Type B pancreatic cell (in vitro differentiated cells): ENCODE data around the gene GIPC2. TPM values are rescaled to one million over a fixed set of nuclear protein-coding genes. Genes with fewer than 3 reads are reported as not detected.
A peak's percentile ranks its signal among the peaks of the same experiment; 100 is the strongest.

Source experiments
- DNase-seq: peaks from one replicate; pipeline ENCODE4 v3.0.0; 2021; ENCODE audit warnings: mixed read lengths; ENCODE audit not compliant: unreplicated experiment; ENCODE audit errors: extremely low spot score
- H3K27ac Mint-ChIP-seq: 2 replicates; pipeline ENCODE4 v1.8.0; 2021; ENCODE audit warnings: mild to moderate bottlenecking, mixed read lengths
- H3K27me3 Mint-ChIP-seq: 2 replicates; pipeline ENCODE4 v1.8.0; 2021; ENCODE audit warnings: mixed read lengths
- H3K36me3 Mint-ChIP-seq: 2 replicates; pipeline ENCODE4 v1.8.0; 2021; ENCODE audit warnings: mixed read lengths
- H3K4me1 Mint-ChIP-seq: one replicate; pipeline ENCODE4 v1.8.0; 2021; ENCODE audit warnings: mixed read lengths; ENCODE audit not compliant: unreplicated experiment
- H3K4me3 Mint-ChIP-seq: 2 replicates; pipeline ENCODE4 v1.8.0; 2021; ENCODE audit warnings: mild to moderate bottlenecking, mixed read lengths
- H3K9me3 Mint-ChIP-seq: 2 replicates; pipeline ENCODE4 v1.8.0; 2021; ENCODE audit warnings: mixed read lengths
- CTCF ChIP-seq: fragments of 200-600 bp; sonication (generic); conservative IDR thresholded peaks from 2 replicates; pipeline ENCODE4 v1.5.0; 2021; ENCODE audit warnings: antibody characterized with exemption, mild to moderate bottlenecking
- total RNA-seq: library from RNA; stranded (reverse); gene quantifications from 2 replicates; pipeline ENCODE4 v1.2.1, GENCODE V29; 2021; ENCODE audit warnings: low replicate concordance

The GIPC2 gene
- total RNA-seq, 1 donor from 2014 or later: 2.9 TPM

DNA sequence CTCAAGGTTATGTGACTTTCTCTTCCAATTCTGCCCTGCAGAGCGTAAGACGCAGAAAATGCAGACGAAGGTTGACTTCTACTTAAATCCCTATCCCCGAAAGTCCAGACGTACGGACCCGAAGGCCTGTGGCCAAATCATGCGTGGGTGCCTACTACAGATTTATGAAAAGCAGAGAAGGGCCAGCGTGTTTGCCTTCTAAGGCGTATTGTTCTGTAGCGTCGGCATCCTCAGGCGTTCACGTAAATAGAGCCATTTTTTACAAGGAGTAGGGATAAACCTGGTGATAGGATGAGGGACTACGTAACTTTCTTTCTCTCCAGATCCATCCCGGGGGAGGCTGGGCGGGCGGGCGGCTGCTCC, 222 bp upstream of the GIPC2 start:
- no peaks in the 10 kb centered on the region for H3K9me3 Mint-ChIP-seq
- peak overlapping the region; percentile 77 for H3K4me3 Mint-ChIP-seq
- peaks cover 57% of the 10 kb centered on the region for H3K27me3 Mint-ChIP-seq
- peak overlapping the region; percentile 57 for H3K27ac Mint-ChIP-seq
- peaks cover 13% of the 10 kb centered on the region for H3K4me1 Mint-ChIP-seq
- H3K36me3 Mint-ChIP-seq: no peaks in the 10 kb centered on the region
- DNase-seq: no peak
- TF ChIP-seq CTCF: no peak

DNA sequence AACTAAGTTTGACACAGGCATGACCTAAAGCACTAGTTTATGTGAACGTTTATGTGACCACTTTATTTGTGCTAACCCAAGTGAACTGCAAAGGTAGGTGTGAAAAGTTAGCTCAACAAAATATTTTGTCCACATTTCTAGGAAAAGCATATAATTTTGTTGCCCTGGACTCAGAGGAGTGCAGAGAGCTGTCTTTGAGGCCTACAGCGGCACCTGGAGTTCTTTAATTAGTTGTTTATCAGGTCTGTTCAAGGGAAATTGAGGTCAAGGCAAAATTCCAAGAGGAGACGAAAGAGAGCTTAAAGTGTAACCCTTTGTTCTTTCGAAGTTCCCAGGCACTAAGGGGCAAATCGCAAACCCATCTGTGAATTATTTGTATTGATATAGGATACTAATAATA, 1.3 kb downstream of the GIPC2 start:
- peaks cover 57% of the 10 kb centered on the region for H3K27me3 Mint-ChIP-seq
- no peak for DNase-seq
- H3K4me1 Mint-ChIP-seq: peaks cover 13% of the 10 kb centered on the region
- TF ChIP-seq CTCF: no peak
- H3K9me3 Mint-ChIP-seq: no peaks in the 10 kb centered on the region
- no peaks in the 10 kb centered on the region for H3K36me3 Mint-ChIP-seq
- H3K4me3 Mint-ChIP-seq: peak overlapping the region; percentile 88
- H3K27ac Mint-ChIP-seq: no peak overlapping the region

- H3K9me3 Mint-ChIP-seq: no peaks in the 10 kb centered on the region
- no peak overlapping the region for H3K27ac Mint-ChIP-seq
- H3K4me1 Mint-ChIP-seq: peaks cover 13% of the 10 kb centered on the region
- H3K4me3 Mint-ChIP-seq: peak overlapping the region; percentile 80
- TF ChIP-seq CTCF: no peak
- peaks cover 56% of the 10 kb centered on the region for H3K27me3 Mint-ChIP-seq
- H3K36me3 Mint-ChIP-seq: no peaks in the 10 kb centered on the region
- no peak for DNase-seq
Measured at GRCh38 chr1:78047631-78048030, 1.9 kb downstream of the GIPC2 start.

DNA sequence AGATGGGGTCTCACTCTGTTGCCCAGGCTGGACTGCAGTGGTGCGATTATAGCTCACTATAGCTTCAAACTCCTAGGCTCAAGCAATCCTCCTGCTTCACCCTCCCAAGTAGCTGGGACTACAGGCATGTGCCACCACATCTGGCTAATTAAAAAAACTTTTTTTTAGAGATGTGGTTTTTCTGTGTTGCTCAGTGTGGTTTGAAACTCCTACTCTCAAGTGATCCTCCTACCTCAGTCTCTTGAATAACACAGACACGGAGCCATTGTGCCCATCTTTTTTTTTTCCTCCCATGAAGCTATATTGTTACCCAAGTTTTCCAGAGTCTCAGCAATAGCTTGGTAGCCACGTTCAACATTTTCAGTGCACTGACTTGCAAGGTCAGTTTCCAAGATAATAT, 2.7 kb downstream of the GIPC2 start:
- no peak for DNase-seq
- H3K27me3 Mint-ChIP-seq: peaks cover 47% of the 10 kb centered on the region
- no peak overlapping the region for H3K27ac Mint-ChIP-seq
- H3K4me1 Mint-ChIP-seq: peaks cover 13% of the 10 kb centered on the region
- no peaks in the 10 kb centered on the region for H3K36me3 Mint-ChIP-seq
- H3K9me3 Mint-ChIP-seq: no peaks in the 10 kb centered on the region
- no peak for TF ChIP-seq CTCF
- no peak overlapping the region for H3K4me3 Mint-ChIP-seq

- no peak for DNase-seq
- Mint-ChIP-seq H3K27ac (no peak overlapping the region), H3K27me3 (peaks cover 40% of the 10 kb centered on the region), H3K36me3 (no peaks in the 10 kb centered on the region), H3K9me3 (no peaks in the 10 kb centered on the region), H3K4me3 (no peak overlapping the region), H3K4me1 (peaks cover 13% of the 10 kb centered on the region)
- TF ChIP-seq CTCF: no peak
Measured at GRCh38 chr1:78049396-78049795, 3.6 kb downstream of the GIPC2 start.

DNA sequence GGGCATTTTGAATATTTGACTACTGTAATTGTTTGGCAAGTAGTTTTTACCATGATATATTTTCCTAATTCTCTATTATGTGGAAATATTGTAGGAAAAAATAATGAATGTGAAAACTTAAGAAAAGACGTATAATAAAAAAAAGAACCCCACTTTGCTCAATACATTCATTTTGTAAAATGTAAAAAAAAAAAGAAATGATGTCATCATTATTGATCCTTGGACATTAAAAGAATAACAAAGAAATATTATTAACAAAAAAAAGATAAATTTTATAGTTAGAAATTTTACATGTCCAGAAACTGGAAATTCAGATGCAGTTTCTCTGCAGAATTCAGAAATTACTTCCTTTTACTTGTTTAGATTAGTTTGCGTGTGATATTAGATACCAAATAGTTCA, 5.2 kb downstream of the GIPC2 start:
- no peak for DNase-seq
- TF ChIP-seq CTCF: no peak
- no peak overlapping the region for H3K4me3 Mint-ChIP-seq
- no peaks in the 10 kb centered on the region for H3K36me3 Mint-ChIP-seq
- no peak overlapping the region for H3K27ac Mint-ChIP-seq
- H3K9me3 Mint-ChIP-seq: no peaks in the 10 kb centered on the region
- H3K4me1 Mint-ChIP-seq: peaks cover 13% of the 10 kb centered on the region
- H3K27me3 Mint-ChIP-seq: peaks cover 27% of the 10 kb centered on the region
